EL (cell line): ENCODE data around the gene EPHB3.

Source experiments
- DNase-seq: peaks from one replicate; pipeline ENCODE4 v3.0.0-alpha.2; 2016

EPHB3 gene

GRCh38 chr3:184582646-184583577 is 21.3 kb downstream of the EPHB3 start:
- DNase-seq = no peak

- no peak for DNase-seq
Measured at GRCh38 chr3:184583578-184584451, 22.2 kb downstream of the EPHB3 start.

DNA sequence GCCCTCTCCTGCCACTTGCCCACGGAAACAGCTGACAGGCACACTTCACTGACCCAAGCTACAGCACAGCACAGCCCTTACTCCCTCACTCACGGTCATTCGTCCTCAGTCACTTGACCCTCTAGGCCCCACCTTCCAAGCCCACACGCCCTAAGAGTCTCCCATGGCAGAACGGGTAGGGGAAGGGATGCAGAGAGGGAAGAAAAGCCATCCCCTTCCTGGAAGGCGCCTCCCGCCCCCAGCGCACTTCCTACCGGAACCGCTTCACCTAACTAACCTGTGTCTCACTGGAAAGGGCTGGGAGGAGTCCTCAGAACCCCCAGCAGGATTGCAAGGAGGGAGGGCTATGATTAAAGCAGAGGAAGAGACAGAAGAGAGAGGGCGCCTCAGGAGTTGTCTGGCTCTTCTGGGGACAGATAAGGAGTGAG is 22.9 kb downstream of the EPHB3 start:
- no peak for DNase-seq

DNA sequence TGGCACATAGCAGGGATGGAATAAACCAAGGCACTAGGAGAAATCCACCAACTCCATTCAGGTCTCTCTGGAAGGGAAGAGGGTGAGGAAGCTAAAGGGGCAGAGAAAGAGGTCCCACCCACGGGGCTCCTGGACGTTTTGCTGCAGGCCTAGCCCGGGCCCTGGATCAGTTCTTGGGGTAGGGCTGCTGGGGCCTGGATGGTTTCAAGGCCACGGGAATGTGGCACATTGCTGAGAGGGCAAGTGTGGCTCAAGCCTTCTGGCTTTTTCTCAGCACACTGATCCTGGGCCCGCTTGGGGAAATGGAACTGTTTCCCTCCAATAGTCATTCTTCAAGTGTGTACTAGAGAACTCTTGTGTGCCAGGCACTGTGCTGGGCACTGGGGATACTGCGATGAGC is 24.0 kb downstream of the EPHB3 start:
- no peak for DNase-seq

DNA sequence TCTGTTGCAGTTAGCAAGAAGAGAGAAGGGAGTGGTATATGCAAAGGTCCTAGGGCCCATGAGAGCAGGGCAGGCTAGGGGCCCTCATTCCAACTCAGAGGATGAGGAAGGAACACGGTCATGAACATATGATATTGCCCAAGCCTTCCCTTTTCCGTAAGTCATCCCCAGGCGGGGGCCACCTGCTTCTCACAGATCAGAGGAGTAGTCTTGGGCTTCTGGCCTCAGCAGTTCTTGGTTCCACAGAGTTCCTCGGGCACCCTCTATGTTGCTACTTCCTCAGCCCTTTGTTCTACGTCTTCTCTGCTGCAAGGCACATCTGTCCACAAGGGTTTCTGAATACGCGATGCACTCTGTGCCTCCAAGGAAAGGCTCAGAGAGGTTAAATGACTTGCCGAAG is 25.3 kb downstream of the EPHB3 start:
- DNase-seq = no peak

GRCh38 chr3:184588776-184589175 is 27.2 kb downstream of the EPHB3 start:
- no peak for DNase-seq

- DNase-seq = no peak
Measured at GRCh38 chr3:184590795-184591194, 29.2 kb downstream of the EPHB3 start.

- DNase-seq = no peak
Measured at GRCh38 chr3:184591789-184592188, 30.2 kb downstream of the EPHB3 start.

- DNase-seq = no peak
Measured at GRCh38 chr3:184592371-184593219, 31.0 kb downstream of the EPHB3 start.

DNA sequence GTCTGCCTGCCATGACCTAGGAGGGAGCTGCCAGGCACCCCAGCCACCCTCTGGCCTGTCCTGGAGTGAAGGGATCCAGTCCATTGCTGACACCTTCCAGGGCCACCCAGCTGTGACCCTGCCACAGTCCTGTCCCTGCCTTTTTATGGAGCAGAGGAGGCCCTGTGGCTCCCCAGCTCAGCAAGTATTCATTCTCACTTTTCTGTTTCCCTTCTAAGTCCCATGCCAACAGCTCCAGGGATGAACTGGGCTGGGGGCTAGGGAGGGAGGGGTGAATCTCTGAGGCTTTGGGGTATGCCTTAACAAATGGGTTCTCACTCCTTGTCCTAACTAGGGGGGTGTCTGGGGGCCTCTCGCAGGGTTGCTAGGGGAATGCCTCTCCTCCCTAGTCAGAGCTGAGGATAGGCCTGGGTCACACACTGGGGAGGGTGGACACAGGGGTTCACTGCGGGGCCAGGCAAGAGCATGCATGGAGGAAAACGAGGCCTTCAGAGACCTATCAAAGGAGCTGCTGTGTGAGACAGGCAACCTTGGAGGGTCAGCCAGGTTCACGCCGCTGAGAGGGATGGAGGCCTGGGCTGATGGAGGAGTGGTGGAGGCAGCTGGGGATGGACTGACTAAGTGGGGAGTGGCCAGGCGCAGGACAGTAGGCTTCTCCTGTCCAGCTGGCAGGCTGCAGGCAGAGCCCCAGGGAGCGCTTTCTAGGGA is 31.8 kb downstream of the EPHB3 start:
- DNase-seq = no peak

DNA sequence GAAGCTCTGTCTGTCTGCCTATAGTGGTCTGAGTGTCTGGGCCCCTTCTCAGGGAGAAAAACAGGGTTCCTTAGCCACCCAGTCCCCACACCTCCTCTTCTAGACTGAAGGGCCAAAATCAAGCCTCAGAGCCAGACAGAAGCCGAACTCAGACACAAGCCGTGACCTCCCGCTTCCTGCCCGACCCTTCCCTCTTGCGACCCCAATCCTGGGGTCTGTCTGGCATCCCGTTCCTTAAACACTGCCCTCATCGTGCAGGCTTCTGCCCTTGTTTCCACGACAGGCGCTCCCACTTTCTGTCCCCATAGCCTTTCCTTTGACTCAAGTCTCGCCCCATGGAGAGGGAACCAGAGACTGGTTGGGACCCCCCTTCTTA is 32.3 kb downstream of the EPHB3 start:
- no peak for DNase-seq

GRCh38 chr3:184594371-184595001 is 32.9 kb downstream of the EPHB3 start:
- DNase-seq = no peak

DNA sequence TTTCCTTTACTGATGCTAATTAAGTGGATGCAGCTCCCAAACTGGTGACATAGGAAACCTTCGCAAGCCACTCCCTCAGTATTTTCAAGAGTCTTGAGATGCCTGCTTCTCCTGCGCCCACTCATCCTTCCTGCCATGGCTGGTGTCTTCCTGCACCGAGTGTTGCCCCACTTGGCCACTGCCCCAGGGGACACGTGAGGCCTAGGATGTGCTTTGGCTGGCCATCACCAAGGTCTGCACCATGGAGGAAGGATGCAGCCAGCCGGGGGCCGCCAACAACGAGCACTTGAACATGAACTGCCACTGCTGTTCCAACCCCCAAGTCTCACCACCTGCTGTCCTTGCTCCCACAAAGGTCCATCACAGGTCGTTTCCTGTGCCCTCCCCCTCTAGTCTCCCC is 34.1 kb downstream of the EPHB3 start:
- no peak for DNase-seq

GRCh38 chr3:184596233-184596632 is 34.6 kb downstream of the EPHB3 start:
- DNase-seq = no peak

- no peak for DNase-seq
Measured at GRCh38 chr3:184596886-184597575, 35.4 kb downstream of the EPHB3 start.

DNA sequence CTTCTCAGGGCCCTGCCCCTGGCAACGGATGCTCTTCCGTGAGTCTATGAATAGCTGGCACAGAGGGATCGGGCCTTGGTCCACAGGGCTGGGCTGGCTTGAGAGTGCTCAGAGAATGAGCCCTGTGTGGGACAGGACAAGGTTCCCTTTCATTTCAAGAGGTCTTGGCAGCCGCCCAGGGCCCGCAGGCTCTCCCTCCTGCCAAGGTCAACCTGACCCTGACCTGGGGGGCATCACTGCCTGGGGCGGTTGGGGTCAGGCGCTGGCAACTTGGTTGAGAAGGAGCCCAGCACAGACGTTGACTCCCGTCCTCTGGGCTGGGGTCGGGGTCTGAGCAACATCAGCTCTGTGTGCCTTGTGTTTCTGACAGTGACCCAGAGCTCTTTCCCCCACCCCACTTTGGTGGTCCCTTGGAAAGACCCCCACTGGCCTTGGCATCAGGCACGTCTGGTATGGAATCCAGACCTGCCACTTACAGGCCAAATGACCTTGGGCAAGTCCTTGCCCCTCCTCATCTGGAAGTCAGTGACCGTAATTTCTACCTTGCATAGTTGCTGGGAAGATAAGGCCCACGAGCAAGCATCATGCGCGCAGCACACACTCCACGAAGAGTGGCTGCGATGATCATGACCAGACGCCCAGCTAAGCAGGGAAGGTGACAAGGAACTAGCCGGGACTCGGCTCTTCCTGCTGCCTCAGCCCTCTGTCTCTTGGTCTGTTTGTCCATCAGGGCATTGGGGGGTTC is 36.4 kb downstream of the EPHB3 start:
- DNase-seq = no peak

DNA sequence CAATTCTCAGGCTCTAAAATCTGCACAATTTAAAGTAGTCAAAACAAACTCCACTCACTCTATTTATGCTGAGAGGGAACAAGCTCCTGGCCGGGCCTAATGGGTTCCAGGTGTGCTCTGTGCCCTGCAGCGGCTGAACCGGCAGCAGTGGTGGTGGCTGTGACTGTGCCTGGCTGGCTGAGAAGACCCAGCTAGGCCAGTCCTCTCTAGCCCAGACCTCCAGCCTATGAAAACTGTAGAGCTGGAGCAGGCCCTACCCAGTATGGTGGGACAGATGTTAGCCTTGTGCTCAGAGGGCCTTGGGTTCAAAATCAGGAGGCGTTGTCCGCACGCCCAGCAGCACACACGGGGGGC is 37.0 kb downstream of the EPHB3 start:
- no peak for DNase-seq

GRCh38 chr3:184599143-184599542 is 37.6 kb downstream of the EPHB3 start:
- DNase-seq = no peak

DNA sequence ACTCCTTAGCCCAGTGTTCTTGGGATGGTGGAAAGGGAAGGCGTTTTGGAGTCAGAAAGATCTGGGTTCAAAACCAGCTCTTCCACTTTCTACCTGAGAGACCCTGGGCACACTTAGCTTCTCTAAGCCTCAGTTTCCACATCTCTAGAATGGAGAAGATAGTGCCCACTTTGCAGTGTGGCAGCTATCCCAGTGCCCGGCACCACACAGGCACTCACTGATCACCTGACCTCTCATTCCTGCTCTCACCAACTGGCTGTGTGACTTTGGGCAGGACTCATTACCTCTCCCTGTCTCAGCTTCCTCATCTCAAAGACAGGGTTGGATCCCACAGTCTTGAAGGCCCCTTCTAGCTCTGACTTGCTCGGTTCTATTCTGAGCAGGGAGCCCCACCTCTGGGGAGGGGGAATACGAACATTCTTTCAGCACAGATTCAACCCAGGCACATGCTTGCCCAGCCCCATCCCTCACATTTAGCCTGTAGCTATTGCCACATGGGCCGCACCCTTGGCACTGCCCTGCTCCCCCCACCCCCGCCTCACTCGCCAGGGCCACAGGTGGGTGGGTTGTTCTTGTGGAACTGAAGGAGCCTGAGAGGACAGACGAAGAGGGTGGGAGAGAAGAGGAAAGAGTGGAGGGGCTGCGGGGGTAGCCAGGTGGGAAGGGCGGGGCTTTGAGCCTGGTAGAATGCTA is 39.2 kb downstream of the EPHB3 start:
- no peak for DNase-seq
